NCI-H1092 (cell line): ENCODE results near the gene CASP12.

Experiments used
- DNase-seq: peaks from one replicate; lab custom pipeline; 2025; lab: John Stamatoyannopoulos, UW

The CASP12 gene

DNA sequence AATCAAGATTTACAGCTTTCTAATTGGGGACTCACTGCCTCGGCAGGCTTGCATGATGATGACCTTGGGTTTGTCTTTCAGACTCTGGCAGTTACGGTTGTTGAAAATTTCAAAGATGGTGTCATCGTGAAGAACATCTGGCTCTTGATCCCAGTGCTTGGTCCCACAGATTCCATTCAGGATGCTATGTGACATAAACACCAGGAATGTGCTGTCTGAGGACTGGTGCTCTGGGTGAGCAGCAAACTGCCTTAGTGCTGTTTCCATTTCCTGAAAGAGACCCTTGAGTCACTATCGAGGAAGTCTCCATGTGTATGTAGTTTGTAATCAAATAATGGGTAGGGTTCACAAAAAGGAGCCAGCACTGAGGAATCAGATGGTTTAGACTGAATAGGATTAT, 7.1 kb downstream of the CASP12 start:
- no peak for DNase-seq

DNA sequence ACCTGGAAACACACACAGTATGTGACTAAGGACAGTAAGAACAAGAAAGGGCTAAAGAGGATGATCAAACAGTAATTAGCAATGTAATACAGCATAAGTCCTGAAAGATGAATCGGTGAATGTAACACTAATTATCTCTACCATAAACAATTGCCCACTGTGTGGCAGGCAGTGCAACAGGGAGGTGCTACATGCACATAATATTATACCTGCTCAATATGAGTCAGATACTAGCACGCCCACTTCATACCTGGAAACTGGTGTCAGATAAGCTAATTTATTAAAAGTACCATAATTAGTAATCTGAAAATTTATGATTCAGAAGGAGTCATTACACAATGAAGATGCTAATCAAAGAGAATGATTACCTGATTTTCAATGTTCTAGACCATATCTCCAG, 14.9 kb downstream of the CASP12 start:
- no peak for DNase-seq

DNA sequence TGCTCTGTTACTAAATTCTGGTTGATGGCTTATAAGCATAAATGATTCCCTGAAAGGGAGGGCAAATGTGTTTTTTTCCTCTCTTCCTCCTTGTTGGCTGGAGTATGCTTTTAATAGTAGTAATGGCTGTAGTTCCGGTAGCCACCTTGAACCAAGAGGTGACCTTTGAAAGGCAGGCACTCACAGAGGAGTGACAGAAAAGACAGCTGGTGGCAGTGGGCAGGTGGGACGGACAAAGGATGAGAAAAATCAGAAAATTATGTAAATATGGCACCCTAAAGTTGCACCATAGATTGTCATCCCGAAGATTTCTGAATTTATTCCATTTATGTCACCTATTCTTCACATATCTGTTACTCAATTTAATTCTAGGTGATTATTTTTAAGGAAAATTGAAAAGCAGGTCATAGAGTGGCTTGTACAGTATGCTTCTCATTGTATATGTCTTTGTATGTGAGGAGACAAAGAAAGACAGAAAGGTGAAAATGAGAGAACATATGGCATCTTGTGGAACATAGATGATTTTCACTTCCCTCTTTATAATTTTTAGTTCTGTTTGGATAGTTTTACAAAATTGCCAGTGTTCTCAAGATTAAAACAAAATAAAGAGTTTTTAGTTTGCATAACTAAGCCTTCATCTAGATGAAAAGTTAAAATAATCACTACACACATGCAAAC, 17.0 kb downstream of the CASP12 start:
- DNase-seq = no peak

DNA sequence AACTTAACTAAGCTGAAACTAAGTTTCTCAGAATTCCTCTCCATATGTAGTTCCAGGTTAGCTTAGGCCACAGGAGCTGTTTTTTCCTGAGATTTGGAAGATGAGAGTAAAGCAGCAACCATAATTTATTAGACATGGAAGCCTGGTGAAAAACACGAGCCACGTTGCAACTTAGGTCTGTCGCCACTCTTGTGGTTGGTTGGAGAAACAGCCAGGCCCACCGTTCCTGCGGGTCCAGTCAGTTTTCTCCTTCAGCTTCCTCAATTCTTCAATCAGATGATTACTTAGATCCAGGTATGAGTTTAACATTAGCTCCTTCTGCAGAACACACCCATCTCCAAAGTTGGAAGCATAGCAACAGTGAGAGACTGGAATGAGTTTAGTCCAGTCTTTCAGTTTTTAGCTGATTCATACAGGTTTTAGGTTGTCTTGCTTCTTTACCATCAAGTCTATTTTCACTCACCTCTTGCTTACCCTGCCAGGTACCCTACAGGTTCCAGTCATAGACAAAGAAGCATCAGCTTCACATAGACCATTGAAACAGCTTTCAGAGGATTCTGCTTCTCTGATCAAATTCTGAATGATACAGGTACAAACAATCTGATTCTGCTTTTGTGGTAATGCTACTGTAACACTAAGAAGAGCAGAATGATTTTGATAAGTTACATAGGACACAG, 18.6 kb downstream of the CASP12 start:
- DNase-seq = no peak

DNA sequence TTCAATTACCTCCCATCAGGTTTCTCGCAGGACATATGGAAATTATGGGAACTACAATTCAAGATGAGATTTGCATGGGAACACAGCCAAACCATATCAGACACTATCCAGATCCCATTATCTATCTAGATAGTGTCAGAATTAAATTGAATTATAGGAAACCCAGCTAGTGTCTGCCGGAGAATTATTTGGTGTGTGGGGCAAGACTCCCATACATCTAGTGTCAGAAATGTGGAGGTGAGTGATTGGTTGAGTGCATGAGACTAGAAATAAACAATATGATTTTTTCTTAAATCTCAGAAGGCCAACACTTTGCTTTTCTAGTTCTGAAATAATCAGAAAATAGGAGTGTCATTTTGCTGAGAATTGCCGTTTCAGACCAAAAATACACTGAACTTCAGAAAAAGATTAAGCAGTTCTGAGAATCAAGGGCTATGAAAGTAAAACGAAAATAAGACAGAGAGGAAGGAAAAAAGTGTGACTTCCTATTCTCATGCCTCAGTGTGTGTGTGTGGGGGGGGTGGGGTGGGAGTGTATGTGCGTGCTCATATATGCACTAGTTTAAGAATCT, 21.3 kb downstream of the CASP12 start:
- no peak for DNase-seq

DNA sequence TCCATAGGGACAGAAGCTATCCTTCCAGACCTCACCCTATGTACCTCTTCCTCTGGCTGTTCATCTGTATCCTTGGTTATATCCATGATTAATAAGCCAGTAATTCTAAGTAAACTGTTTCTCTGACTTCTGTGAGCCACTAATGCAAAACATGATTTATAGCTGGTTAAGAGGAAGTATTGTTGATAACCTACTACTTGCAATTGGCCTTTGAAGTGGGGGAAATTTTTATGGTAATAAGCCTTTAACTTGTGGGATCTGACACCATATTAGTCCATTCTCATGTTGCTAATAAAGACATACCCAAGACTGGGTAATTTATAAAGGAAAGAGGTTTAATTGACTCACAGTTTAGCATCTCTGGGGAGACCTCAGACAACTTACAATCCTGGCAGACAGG, 21.9 kb downstream of the CASP12 start:
- DNase-seq = no peak

DNA sequence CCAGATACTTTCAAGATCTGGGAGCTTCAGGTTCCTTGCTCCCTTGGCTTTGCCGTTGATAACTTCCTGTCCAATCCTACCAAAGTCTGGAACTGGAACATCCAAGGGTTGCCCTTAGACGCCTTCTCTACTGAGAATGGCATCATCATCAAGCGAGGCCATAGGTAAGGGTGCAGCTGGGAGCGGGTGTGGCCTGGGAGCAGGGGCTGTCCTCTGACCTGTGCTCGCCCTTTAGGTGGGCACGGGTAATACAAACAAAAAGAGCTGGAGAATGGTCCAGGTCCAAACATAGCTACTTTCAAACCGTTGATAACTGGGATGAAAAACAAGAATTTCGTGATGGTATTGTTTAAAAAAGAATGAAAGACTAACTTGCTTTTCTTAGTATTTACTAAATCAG, 25.0 kb downstream of the CASP12 start:
- DNase-seq = no peak

DNA sequence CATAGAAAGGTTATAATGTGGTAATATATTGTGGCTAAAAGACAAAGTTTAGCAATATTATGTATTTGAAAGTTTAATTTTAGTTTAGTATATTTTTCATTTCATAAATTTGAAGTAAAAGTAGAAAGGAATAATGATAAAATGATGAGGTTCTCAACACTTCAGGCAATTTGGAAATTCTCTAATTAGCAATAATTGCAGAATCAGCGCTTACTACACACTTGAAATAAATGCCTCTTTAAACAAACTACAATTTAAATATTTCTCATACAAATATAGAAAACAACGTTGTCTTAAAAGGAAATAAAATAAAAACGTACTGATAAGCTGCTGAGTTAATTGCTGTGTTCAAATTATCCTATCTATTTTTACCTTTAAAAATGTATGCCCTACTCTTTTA, 25.9 kb downstream of the CASP12 start:
- no peak for DNase-seq

DNA sequence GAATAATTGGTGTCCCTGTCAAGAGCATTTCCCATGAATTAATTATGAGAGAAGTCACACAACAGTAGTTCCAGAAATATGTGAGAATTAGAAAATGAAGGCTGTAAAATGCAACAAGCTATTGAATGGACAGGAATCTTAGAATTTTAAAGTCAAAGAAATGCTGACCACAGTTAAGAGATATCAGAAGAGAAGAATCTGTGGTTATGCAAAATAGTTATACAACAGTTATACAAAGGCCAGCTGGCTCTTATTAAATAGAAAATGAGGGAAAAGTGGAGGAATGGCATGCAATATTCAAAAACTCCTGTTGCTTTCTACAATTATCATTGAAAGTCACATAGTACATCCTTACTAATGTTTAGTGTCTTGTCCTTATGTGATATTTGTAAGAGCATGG, 27.4 kb downstream of the CASP12 start:
- DNase-seq = no peak

DNA sequence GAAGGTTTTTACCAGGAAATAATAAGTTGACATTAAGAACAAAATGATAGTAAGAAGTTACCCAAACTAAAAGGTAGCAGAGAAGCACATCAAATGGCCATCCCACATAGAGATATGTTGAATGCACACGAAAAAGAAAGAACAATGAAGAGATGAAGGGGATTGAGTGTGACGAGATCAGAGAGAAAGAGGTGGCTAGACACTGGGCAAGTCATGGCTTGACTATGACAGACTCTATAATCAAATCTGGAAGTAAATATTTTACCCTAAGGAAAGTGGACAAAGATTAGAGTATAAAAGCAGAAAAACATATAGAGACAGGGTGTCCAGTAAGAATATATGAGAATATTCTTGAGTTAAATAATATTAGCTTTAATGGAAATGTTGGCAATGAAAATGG, 31.4 kb downstream of the CASP12 start:
- DNase-seq = no peak

DNA sequence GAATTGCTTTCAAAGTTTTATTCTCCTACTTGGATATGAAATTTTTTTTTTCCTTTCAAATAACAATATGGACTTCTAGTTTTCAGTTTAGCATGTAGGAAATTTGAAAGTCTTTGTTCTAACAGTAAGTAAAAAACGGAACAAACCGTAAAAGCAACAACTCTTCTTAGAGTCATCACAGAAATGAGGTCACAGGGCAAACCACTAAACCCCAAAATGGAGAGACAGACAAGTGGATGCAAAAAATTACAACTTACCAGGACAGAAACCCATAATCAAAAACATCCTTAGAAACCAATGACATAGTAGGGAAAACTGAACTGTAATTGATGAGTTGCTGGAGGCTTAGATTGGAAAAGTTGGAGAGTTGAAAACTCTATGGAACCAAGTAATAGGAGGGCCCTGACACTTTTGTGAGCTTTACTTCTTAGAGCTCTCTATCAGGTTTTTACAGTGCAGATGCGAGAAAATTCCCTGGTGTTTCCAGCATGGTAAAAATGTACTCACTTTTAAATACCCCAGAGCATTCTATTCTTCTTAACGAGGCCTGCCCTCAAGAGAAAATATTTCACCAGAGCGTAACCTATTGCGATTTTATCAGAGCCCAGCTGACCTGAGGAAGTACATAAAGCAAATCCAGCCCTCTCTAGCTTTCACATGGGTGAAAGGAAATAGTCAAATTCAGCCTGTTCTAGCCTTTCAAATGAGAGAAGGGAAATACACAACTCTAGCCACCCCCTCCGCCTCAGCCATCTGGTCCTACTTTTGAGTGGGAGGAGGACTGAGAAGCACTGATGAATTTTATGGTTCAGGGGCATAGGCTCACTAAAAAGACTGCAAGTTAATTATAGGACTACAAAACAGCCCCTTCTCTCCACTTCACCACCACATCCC, 39.1 kb downstream of the CASP12 start:
- no peak for DNase-seq

DNA sequence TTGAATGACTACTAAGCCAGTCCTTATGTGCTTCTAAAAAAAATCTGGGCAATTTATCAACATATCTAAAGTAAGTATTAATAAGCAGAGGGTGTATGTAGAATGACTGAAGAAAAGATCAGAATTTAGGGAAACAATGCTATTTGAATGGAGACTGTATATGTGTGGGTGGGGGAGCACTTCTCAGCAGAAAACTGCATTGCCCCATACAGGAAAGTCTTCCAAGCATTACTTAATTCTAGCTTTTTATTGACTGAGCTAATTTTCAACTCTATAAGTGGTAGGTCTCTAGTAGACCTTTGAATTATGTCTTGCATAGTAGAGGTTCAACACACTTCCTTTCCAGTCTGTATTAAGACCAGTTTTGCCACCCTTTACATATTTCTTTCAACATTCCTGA, 41.7 kb downstream of the CASP12 start:
- no peak for DNase-seq

DNA sequence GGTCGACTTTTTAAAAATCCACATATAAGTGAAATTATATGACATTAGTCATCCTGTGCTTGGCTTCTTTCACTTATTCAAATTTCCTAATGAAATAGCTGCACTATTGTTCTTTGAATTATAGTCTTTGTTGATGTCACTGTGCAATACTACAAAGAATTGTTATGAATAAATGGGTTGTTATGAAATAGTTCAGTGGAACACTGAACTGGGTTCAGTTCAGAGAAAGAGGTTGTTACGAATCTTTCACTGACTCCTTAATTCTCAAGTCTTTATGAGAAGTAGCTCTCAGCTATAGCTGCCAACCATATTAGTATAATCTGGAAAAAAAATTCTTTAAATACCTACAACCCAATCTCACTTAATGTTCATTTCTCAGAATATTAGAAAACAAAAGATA, 42.3 kb downstream of the CASP12 start:
- no peak for DNase-seq

DNA sequence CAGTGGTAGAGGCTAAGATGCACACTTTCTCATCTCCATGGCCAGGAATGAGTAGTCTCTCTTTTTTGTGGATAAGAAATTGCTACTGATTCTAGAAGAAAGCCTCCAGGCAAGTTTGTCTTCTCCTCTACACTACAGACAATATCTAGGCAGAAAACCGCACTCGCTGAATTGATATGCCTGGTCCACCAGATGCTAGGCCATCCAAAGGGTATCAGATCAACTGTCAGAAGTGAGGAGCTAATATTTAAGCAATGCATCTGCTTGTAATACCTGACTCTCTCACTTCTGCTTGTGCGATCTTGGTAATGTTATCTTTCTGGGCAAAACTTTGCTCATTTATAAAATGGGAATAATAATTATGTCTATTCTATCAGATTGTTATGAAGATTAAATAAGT, 45.0 kb downstream of the CASP12 start:
- DNase-seq = no peak

DNA sequence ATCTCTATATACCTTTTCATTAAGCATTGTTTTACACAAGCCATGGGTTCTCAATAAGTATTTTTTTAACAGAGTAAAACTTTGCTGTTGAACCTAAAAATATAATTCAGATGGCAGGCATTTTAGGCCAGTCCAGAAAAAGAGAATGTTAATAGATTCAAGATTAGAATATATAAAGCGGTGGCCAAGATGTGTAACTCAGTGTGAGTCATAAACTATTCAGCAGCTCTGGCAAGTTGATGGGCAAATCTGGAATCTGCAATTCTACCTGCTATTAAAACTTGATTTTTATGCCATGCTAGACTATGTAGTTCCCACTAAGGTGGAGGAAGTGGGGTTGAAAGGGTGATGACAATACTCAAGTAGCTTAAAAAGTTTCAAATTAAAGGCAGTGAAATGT, 45.4 kb downstream of the CASP12 start:
- DNase-seq = no peak

DNA sequence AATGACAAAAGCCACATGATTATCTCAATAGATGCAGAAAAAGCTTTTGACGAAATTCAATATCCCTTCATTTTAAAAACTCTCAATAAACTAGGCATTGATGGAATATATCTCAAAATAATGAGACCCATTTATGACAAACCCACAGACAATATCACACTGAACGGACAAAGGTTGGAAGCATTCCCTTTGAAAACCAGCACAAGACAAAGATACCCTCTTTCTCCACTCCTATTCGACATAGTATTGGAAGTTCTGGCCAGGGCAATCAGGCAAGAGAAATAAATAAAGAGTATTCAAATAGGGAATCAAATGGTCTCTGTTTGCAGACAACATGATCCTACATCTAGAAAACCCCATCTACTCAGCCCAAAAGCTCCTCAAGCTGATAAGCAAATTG, 52.0 kb downstream of the CASP12 start:
- no peak for DNase-seq

DNA sequence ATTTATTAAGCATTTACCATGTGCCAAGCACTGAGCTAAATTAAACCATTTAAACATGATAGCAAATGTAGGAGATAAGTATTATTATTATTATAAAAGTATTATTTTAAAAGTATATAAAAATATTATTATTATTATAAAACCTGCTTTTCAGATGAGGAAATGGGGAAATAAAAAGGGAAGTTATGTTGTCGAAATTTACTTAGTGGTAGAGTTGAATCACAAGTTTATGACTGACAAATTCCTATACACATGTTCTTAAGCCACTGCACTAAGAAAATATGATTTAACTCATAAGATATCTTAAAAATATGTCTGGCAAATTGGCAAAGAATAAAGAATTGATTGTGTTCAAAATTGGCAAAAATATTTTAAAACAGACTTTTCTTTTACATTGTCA, 53.8 kb downstream of the CASP12 start:
- DNase-seq = no peak

DNA sequence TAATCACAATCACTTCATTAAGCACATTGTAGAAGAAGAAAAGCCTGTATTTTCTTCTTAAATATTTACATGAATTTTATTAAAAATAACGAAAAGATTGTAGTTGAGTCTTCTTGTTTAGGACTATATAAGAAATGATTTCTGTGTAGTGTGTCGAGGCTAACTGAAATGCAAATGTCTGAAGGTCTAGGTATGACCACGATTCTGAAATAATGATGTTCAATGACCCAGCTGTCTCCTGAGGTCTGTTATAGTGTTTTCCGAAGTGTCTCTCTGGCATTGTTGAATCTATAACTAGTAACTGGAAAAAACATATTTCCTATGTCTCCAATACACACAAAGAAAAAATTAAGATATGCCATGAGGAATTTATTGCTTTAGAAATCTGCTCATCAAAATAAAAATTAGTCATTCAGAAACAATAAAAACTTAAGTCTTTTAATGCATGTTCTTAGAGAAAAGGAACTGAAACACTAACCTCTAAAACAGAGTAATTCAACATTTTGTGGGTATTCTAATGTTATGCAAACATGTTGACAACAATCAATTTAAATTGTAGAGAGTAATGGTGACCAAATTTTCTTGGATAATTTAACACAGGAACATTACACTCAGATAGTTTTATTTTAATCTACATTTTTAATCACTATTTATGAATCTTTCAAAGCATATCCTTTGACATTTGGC, 55.0 kb downstream of the CASP12 start:
- DNase-seq = no peak

DNA sequence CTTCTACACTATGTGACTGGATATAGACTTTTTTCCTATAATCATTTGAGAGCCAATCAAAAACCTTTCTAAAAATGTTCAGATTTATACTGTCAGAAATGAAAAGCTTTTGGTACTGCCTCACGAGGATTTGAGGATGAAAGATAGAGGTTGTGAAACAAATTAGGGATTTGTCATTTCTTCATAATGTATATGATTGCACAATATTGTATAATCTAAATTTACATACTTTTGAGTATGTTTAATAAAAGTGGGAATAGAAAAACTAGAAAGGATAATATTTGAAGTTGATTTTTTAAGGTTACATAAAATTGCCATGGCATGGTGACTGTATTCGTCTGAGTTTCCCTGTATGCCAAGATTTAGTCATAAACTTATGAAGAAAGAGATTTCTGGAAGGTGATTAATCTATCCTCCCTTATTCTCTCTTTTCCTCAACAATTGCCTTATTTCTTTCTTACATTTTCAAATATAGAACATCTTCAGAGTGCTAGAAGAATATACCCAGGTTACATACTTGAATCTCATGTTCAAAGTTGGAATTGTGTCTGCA, 56.2 kb downstream of the CASP12 start:
- no peak for DNase-seq

DNA sequence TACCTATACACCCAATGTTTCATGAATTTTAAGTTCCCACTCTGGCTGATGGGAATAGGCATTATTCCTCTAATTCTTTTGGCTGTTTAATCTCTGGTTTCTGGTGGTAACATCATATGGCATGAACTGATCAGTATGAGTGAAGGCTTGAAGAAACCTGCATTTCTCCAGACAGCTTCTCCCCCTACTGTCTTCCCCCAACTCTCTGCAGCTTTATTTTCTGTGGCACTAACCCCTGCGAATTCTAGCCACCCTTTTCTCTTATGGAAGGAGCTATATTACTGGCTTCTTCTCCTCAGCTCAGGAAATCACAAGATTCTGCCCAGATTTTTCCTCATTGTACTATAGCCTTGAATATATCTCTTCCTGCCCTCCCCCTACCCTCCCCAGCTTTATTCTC, 57.1 kb downstream of the CASP12 start:
- DNase-seq = no peak

DNA sequence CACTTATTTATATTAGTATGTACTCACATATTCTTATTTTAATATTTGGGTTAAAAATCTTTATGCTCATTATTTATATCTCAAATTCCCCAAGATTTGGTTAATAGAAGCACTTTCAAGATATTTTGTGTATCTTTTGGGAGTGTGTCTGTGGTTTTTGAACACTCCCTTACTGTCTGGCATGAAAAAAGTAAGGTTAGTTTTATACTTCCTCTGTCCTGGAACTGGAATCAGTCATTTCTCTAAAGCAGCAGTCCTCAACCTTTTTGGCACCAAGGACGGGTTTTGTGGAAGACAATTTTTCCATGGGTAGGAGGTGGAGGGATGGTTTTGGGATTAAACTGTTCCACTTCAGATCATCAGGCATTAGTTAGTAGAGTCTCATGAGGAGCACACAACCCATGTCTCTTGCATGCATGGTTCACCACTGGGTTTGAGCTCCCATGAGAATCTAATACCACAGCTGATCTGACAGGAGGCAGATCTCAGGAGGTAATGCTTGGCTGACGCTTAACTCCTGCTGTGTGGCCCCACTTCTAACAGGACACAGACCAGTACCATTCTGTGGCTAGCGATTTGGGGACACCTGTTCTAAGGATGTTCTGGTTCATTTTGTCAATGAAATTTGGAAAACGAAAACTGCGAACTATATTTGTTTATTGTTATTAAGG, 60.2 kb downstream of the CASP12 start:
- DNase-seq = no peak
